Fibroblast of mammary gland (primary cell): Measurements from ENCODE around the gene PDXP.

Experiments used
- DNase-seq: peaks from one replicate; pipeline ENCODE4 v3.0.0-alpha.2; 2010; ENCODE audit warnings: low read depth
- H3K4me3 ChIP-seq: 2 replicates; pipeline ENCODE4 v1.5.1; 2011; ENCODE audit warnings: low read depth, mild to moderate bottlenecking, low read length, moderate library complexity; ENCODE audit not compliant: control insufficient read depth
- CTCF ChIP-seq: conservative IDR thresholded peaks from 2 replicates; pipeline ENCODE4 v1.5.1; 2011; ENCODE audit warnings: low read depth, low read length, inconsistent platforms; ENCODE audit not compliant: control insufficient read depth, insufficient read depth

Gene PDXP

GRCh38 chr22:37680191-37680851 is 21.8 kb downstream of the PDXP start:
- peak; percentile 55 for DNase-seq
- no peak for TF ChIP-seq CTCF

GRCh38 chr22:37681001-37681424 is 22.5 kb downstream of the PDXP start:
- H3K4me3 ChIP-seq, result no peak overlapping the region
- DNase-seq, result peak; percentile 81
- no peak for TF ChIP-seq CTCF

More at GRCh38 chr22:37680191-37680851, 21.8 kb downstream of the PDXP start:
- H3K4me3 ChIP-seq, result no peak overlapping the region

- TF ChIP-seq CTCF, result peak; percentile 93
- DNase-seq, result peak; percentile 89
- H3K4me3 ChIP-seq, result no peak overlapping the region
Observed at GRCh38 chr22:37681556-37682049, 23.1 kb downstream of the PDXP start.

- no peak overlapping the region for H3K4me3 ChIP-seq
Observed at GRCh38 chr22:37684803-37685615, 26.5 kb downstream of the PDXP start.

GRCh38 chr22:37686002-37686982 is 27.8 kb downstream of the PDXP start, which contains the start of gene NOL12:
NOL12 (plus strand) TSS chr22:37686343; CDS start chr22:37686393, 50 bp downstream.
- H3K4me3 ChIP-seq, result peak within 1 kb of the TSS; percentile 77
- DNase-seq, result peak; percentile 86
- TF ChIP-seq CTCF, result no peak

More at GRCh38 chr22:37684803-37685615, 26.5 kb downstream of the PDXP start:
- TF ChIP-seq CTCF, result no peak
- no peak for DNase-seq

- no peak for DNase-seq
- no peak overlapping the region for H3K4me3 ChIP-seq
- TF ChIP-seq CTCF, result no peak
Observed at GRCh38 chr22:37690407-37690806, 31.9 kb downstream of the PDXP start.
